Endothelial cell of umbilical vein (primary cell): ENCODE measurements around the gene PURB. TPM values are rescaled to one million over a fixed set of nuclear protein-coding genes. Genes with fewer than 3 reads are reported as not detected.

Source experiments
- BruUV-seq: library from RNA; stranded (reverse); fragments of 400-500 nt; replicated peaks from 2 replicates; lab custom pipeline; 2021; lab: Mats Ljungman, UMichigan
- CTCF ChIA-PET: fragments of 300-600, 350-600 bp; sonication (Branson Sonifier 250); formaldehyde crosslinking; loops from one replicate; lab custom pipeline; 2021; ENCODE audit warnings: antibody characterized with exemption, inconsistent platforms; lab: Charles Lee
- POLR2A ChIA-PET: fragments of 300-600, 350-600 bp; sonication (Branson Sonifier 250); formaldehyde crosslinking; loops from one replicate; lab custom pipeline; 2021; ENCODE audit warnings: antibody characterized with exemption, inconsistent platforms; lab: Charles Lee
- DNase-seq: peaks from one replicate; pipeline ENCODE4 v3.0.0-alpha.2; 2011; ENCODE audit warnings: low read depth, low spot score
- FAIRE-seq: peaks from 2 replicates; lab custom pipeline; 2011; peaks lifted over from hg19 to GRCh38; lab: Jason Lieb, UNC
- H2AFZ ChIP-seq: 2 replicates; pipeline ENCODE4 v1.6.0; 2012; ENCODE audit warnings: low read depth, low read length, control low read depth, inconsistent platforms
- H3K27ac ChIP-seq: 2 replicates; pipeline ENCODE4 v1.5.1; 2011; ENCODE audit warnings: low read depth, mild to moderate bottlenecking, control low read depth, low read length, moderate library complexity; ENCODE audit not compliant: insufficient read depth
- H3K27me3 ChIP-seq, 2 experiments: 2 replicates each; pipeline versions ENCODE4 v1.6.0 to v1.6.1; 2011; ENCODE audit warnings: low read length in 2 of 2, mixed read lengths in 1 of 2; ENCODE audit not compliant: control insufficient read depth in 2 of 2, insufficient read depth in 2 of 2
- H3K36me3 ChIP-seq, 2 experiments: 2 replicates in 1 of 2; 3 replicates in 1 of 2; pipeline ENCODE4 v1.5.1; 2011; ENCODE audit warnings: low read length in 2 of 2, mild to moderate bottlenecking in 1 of 2, moderate library complexity in 1 of 2; ENCODE audit not compliant: control insufficient read depth in 2 of 2, insufficient read depth in 2 of 2; ENCODE audit errors: extremely low read depth in 1 of 2
- H3K4me1 ChIP-seq: 3 replicates; pipeline ENCODE4 v1.5.1; 2011; ENCODE audit warnings: mild to moderate bottlenecking, low read length; ENCODE audit not compliant: control insufficient read depth, insufficient read depth; ENCODE audit errors: extremely low read depth
- H3K4me2 ChIP-seq: 2 replicates; pipeline ENCODE4 v1.6.1; 2011; ENCODE audit warnings: low read length, control low read depth, mixed read lengths; ENCODE audit not compliant: insufficient read depth
- H3K4me3 ChIP-seq, 3 experiments: fragments of 200-600 bp in 1 of 3; sonication (generic), shearing (Covaris generic) in 1 of 3; replicated peaks in 1 of 3; 2 replicates each; pipeline ENCODE4 v1.5.1; 2011 to 2016; ENCODE audit warnings: control low read depth in 3 of 3, low read length in 3 of 3, mild to moderate bottlenecking in 2 of 3, inconsistent platforms in 1 of 3, low read depth in 1 of 3, moderate library complexity in 1 of 3; ENCODE audit not compliant: insufficient read depth in 1 of 3
- H3K79me2 ChIP-seq: 2 replicates; pipeline ENCODE4 v1.6.0; 2012; ENCODE audit warnings: low read length, inconsistent platforms; ENCODE audit not compliant: control insufficient read depth, insufficient read depth
- H3K9ac ChIP-seq: replicated peaks from 2 replicates; pipeline ENCODE3; 2011; ENCODE audit warnings: low read length, control low read depth; ENCODE audit not compliant: insufficient read depth; ENCODE audit errors: extremely low read depth
- H3K9me1 ChIP-seq: replicated peaks from 3 replicates; pipeline ENCODE4 v1.6.0; 2011; ENCODE audit warnings: mild to moderate bottlenecking, low read length; ENCODE audit not compliant: control insufficient read depth, insufficient read depth; ENCODE audit errors: extremely low read depth
- H3K9me3 ChIP-seq: replicated peaks from 2 replicates; pipeline ENCODE4 v1.5.1; 2012; ENCODE audit warnings: low read length, inconsistent platforms; ENCODE audit not compliant: control insufficient read depth, insufficient read depth
- H4K20me1 ChIP-seq: replicated peaks from 2 replicates; pipeline ENCODE3; 2011; ENCODE audit warnings: mild to moderate bottlenecking, low read length; ENCODE audit not compliant: control insufficient read depth, insufficient read depth; ENCODE audit errors: extremely low read depth
- EZH2 ChIP-seq: IDR thresholded peaks from 2 replicates; pipeline ENCODE4 v1.6.1; 2012; ENCODE audit warnings: borderline replicate concordance, low read depth, mild to moderate bottlenecking, moderate library complexity, low read length, inconsistent platforms; ENCODE audit not compliant: severe bottlenecking
- GATA2 ChIP-seq: IDR thresholded peaks from 2 replicates; pipeline ENCODE4 v1.7.0; 2011; ENCODE audit warnings: low read depth, mild to moderate bottlenecking, moderate library complexity, mixed read lengths, low read length; ENCODE audit not compliant: insufficient read length, insufficient read depth
- JUN ChIP-seq: IDR thresholded peaks from 2 replicates; pipeline ENCODE4 v1.6.1; 2011; ENCODE audit warnings: borderline replicate concordance, low read depth; ENCODE audit not compliant: insufficient read length, insufficient read depth
- MAX ChIP-seq: IDR thresholded peaks from 2 replicates; pipeline ENCODE4 v1.6.1; 2011; ENCODE audit not compliant: insufficient read depth, insufficient read length
- POLR2A ChIP-seq: IDR thresholded peaks from 2 replicates; pipeline ENCODE4 v1.6.1; 2012; ENCODE audit warnings: low read depth, mild to moderate bottlenecking, control low read depth, low read length
- POLR2AphosphoS5 ChIP-seq: IDR thresholded peaks from 2 replicates; pipeline ENCODE4 v1.6.1; 2012; ENCODE audit warnings: low read depth, mild to moderate bottlenecking, control low read depth, low read length, moderate library complexity; ENCODE audit not compliant: insufficient read depth
- dilution Hi-C: fragments of 300-500 bp; cut with MboI; formaldehyde crosslinking; loops from one replicate; pipeline ENCODE4 v1.15.0; 2019; ENCODE audit warnings: low sequenced_read_pairs; ENCODE audit not compliant: extremely low pct_ligation_motif_present
- intact Hi-C: fragments of 100-400 bp; cut with micrococcal nuclease; formaldehyde crosslinking; loops from one replicate; pipeline ENCODE4 v1.10.0; 2022
- polyA plus RNA-seq, 4 experiments: library from polyadenylated mRNA; depleted of rRNA in 3 of 4; stranded (reverse) in 3 of 4; unstranded in 1 of 4; fragments of >200 nt; gene quantifications; 2 replicates each; pipeline versions ENCODE4 v1.2.1 to v1.2.3, GENCODE V29; 2011 to 2012; ENCODE audit warnings: missing spikeins in 1 of 4
- total RNA-seq: library from RNA; stranded (reverse); gene quantifications from 2 replicates; pipeline ENCODE4 v1.2.3, GENCODE V29; 2021
- TF ChIP-seq, protein P1 (sequence below), 2 donors: IDR thresholded peaks; 1 replicate in 1 of 2; 2 replicates in 1 of 2; pipeline ENCODE4 v1.5.1; 2011; ENCODE audit warnings: low read length in 2 of 2, mild to moderate bottlenecking in 2 of 2, moderate library complexity in 2 of 2, control low read depth in 1 of 2, inconsistent platforms in 1 of 2, low read depth in 1 of 2; ENCODE audit not compliant: insufficient read depth in 1 of 2; ENCODE audit errors: extremely low read depth in 1 of 2

Gene PURB
- total and polyA plus RNA-seq, 2 donors (not counting 3 experiments of a cell fraction or from before 2014, with no cell fraction given), result 2.7 to 25.5 TPM

GRCh38 chr7:44847920-44848634 is 37.3 kb downstream of the PURB start, which contains the start of gene H2AZ2:
TSS of gene H2AZ2 (minus strand) at chr7:44848087. CDS start at chr7:44847971, 116 bp downstream.
- dilution Hi-C loops, result no loop called here
- H4K20me1 ChIP-seq, result peaks cover 3% of the 10 kb centered on the region

More at GRCh38 chr7:44847920-44848634, 37.3 kb downstream of the PURB start, which contains the start of gene H2AZ2:
- no TSS peak for BruUV-seq
- intact Hi-C loops, result loop anchor here (1.0 to 5.0 kb wide), 10 partner anchors 37 to 359 kb away; partner anchors contain the start of genes CCM2, OGDH, PURB and TBRG4
- no peaks in the 10 kb centered on the region for H3K9me3 ChIP-seq
- FAIRE-seq (peak; percentile 88), DNase-seq (peak; percentile 100)
- no peaks in the 10 kb centered on the region for H3K27me3 ChIP-seq
- no peaks in the 10 kb centered on the region for H3K36me3 ChIP-seq
- H2AFZ ChIP-seq, result peak within 1 kb of the TSS; percentile 63
- H3K4me1 ChIP-seq, result peaks cover 17% of the 10 kb centered on the region
- H3K9ac ChIP-seq, result peak within 1 kb of the TSS; percentile 86
- H3K27ac ChIP-seq, result peak within 1 kb of the TSS; percentile 78
- POLR2A ChIA-PET, result interaction anchor here (0.5 to 2.0 kb wide), 8 partner anchors 34 to 274 kb away, joined by 3 to 10 read pairs (median 4); partner anchors contain the start of genes DDX56, OGDH, PURB and TMED4
- H3K9me1 ChIP-seq, result no peaks in the 10 kb centered on the region
- H3K4me3 ChIP-seq, result peak within 1 kb of the TSS; percentile 38 to 97 (median 65)
- H3K4me2 ChIP-seq, result peak within 1 kb of the TSS; percentile 83
- peaks cover 43% of the 10 kb centered on the region for H3K79me2 ChIP-seq
- CTCF ChIA-PET, result interaction anchor here (0.6 to 3.6 kb wide), 23 partner anchors 9 to 288 kb away, joined by 3 to 22 read pairs (median 6); partner anchors contain the start of genes DDX56, OGDH, PPIA and TMED4
- TF ChIP-seq JUN (no peak), EZH2 (no peak), GATA2 (no peak), POLR2A (peak; percentile 53), POLR2AphosphoS5 (peak; percentile 81), MAX (no peak)
- TF ChIP-seq, protein P1, sequence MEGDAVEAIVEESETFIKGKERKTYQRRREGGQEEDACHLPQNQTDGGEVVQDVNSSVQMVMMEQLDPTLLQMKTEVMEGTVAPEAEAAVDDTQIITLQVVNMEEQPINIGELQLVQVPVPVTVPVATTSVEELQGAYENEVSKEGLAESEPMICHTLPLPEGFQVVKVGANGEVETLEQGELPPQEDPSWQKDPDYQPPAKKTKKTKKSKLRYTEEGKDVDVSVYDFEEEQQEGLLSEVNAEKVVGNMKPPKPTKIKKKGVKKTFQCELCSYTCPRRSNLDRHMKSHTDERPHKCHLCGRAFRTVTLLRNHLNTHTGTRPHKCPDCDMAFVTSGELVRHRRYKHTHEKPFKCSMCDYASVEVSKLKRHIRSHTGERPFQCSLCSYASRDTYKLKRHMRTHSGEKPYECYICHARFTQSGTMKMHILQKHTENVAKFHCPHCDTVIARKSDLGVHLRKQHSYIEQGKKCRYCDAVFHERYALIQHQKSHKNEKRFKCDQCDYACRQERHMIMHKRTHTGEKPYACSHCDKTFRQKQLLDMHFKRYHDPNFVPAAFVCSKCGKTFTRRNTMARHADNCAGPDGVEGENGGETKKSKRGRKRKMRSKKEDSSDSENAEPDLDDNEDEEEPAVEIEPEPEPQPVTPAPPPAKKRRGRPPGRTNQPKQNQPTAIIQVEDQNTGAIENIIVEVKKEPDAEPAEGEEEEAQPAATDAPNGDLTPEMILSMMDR (IDR thresholded peaks at IDR 0.05; ENCODE audit: extremely low read depth in 1 of 2, insufficient read depth in 1 of 2, low read depth in 1 of 2, low read length in 2 of 2), result no peak
